ENCODE results near the gene ABHD14A. TPM values are rescaled to one million over a fixed set of nuclear protein-coding genes. Genes with fewer than 3 reads are reported as not detected.

The ABHD14A gene
- polyA plus RNA-seq, 4 donors: 20.2 to 30.4 (median 25.9) TPM

DNA sequence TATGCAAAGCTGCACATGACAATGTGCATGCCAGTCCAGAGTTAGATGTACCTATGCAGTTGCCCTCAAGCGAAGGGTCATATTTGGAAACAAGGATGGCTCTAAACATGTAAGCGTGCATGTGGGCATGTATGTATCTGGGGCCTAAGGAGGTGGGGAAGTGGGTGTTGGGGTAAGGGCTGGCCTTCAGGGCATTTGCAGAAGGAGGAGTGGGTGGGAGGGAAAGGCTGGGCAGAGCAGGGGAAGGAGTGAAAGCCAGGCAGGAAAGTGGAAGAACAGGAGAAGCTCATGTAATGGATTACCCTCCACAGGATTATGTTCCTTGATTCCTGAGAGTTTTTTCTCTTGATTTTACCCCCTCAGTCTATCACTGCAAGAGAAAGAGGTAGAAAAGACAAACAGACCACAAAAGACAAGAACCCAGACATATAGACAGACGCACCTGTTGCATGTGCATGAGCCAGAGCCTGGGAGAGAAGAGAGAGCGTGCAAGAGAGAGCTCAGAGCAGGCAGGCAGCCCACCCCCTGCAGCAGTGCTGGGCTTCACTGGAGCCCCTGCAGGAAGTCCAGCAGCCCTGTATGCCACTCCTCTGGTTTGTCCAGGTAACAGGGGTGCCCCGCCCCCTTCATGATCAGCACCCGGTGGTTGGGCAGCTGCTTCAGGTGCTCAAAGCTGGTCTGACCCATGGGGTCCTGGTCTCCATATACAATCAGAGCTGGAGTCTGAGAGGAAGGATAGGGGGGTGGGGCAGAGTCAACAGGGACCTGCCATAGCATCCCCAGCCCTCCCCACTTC is 5.8 kb upstream of the ABHD14A start:
- DNase-seq (ENCODE audit: low read depth in 4 of 4, low spot score in 3 of 4): no peak

- DNase-seq (ENCODE audit: low read depth in 4 of 4, low spot score in 3 of 4): no peak
Measured at GRCh38 chr3:51969841-51970240, 5.0 kb upstream of the ABHD14A start.

DNA sequence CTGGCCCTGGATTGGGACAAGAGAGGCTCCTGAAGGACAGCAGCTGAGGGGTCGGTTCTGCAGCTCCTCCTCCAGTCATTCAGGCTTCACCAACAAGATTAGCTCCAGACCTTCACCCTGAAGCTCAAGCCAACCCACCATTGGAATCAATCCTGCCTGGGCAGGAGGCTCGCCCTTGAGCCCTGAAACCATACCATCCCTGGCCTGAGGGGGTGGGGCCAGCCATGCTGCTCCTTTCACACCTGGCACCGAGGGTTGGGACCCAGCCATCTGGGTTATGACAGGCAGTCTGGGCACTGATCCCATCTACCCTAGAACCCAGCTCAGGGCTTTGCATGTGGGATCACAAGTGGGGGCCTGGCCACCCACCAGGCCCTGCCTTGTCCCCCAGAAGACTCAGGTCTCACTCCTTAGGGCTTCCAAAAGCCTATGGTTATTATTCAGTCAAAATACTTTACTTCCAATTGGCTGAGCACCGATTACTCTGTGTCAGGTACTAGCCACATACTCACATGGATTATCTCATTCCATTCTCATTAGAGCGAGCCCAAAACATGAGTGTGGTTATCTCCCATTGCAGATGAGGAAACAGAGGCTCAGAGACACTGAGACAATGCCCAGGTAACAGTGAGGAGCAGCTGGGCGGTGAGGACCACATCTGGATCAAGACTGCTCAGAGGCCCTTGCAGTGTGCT is 4.1 kb upstream of the ABHD14A start:
- DNase-seq (ENCODE audit: low read depth in 4 of 4, low spot score in 3 of 4): no peak

DNA sequence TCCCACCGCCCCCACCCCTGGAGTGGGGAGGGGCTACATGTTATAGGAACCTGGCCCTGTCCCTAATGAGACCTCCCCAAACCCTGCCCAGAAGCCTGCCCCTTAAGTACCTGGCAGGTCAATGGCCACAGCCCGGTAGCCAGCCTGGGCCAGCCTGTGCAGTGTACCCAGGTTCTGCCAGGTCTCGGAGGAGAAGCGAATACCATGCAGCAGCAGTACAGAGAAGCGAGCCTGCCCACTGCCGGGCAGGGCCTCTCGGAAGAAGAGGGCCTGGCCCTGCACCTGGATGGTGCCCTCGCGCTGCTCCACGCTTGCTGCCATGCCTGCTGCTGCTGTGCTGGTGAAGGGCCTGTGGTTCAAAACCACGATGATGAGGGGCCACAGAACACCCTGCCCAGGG is 3.5 kb upstream of the ABHD14A start:
- DNase-seq (ENCODE audit: low read depth in 4 of 4, low spot score in 3 of 4): no peak

DNA sequence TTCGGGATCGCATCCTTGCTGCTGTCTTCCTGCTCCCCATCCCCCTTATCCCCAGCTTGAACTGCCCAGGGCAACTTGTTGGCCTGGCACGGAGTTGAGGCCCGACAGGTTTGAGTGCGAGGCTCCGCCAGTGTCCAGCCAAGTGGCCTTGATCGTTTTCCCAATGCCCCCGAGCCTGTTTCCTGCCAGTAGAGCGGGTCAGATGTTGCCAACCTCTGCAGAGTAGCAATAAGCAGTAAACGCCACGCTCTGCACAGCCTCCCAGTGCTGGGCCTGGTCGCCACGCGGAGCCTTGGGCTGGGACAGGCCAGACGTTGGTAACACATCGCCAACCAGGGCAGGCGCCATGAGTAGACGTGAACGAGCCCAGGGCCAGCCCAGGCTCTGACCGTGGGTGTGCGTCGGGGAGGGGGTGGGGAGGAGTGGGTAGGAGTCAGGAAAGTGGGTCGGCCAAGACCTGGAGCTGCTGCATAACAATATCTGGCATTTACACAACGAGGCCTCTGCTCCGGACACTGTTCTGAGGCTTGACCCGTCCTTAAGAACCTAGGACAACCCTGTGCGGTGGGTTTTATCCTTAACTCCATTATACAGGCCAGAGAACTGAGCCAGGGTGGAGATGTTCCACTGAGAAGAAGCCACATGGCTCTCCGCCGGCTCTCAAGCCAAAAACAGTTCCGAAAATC is 444 bp upstream of the ABHD14A start:
- no peak for DNase-seq (ENCODE audit: low read depth in 4 of 4, low spot score in 3 of 4)

DNA sequence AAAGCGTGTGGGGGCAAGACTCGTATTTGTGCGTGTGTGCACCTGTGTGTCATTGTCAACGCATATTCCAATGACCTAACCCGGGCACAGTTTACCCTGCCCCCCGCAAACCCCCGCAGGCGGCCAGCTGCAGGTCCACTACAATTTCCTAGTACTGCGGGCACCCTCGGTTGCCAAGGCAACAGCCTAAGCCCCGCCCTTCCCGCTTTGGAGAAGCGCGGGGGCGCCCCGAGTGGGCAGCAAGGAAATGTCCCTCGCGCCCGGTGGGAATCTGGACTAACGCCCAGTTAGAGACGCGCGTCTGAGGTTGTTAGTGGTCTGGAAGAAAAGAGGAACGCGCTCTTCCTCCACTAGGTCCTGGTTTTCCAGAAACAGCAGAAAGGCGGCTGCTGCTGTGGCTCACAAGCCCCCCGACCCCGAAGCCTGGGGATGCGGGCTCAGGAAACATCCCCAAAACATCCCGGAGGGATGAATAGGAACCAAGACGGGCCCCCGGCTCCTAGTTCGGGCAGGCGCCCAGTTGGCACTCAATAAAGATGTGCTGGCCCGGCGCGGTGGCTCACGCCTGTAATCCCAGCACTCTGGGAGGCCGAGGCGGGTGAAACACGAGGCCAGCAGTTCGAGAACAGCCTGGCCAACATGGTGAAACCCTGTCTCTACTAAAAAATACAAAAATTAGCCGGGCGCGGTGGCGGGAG is 1.1 kb downstream of the ABHD14A start:
- DNase-seq (ENCODE audit: low read depth in 4 of 4, low spot score in 3 of 4): no peak

- DNase-seq (ENCODE audit: low read depth in 4 of 4, low spot score in 3 of 4): no peak
Measured at GRCh38 chr3:51977446-51978142, 2.7 kb downstream of the ABHD14A start.

DNA sequence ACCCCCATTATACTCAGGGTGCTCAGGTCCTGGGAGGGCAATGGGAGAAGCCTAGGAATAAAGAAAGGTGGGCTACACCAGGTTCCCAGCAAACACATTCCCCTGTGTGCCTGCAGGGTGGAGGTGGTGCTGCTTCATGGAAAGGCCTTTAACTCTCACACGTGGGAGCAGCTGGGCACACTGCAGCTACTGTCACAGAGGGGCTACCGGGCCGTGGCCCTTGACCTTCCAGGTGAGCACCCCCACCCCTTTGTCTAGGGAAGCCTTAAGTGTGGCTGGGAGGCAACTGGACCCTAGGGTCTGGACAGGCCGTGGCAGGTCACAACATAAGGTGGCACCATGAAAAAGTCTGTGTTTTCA is 3.3 kb downstream of the ABHD14A start:
- no peak for DNase-seq (ENCODE audit: low read depth in 4 of 4, low spot score in 3 of 4)

DNA sequence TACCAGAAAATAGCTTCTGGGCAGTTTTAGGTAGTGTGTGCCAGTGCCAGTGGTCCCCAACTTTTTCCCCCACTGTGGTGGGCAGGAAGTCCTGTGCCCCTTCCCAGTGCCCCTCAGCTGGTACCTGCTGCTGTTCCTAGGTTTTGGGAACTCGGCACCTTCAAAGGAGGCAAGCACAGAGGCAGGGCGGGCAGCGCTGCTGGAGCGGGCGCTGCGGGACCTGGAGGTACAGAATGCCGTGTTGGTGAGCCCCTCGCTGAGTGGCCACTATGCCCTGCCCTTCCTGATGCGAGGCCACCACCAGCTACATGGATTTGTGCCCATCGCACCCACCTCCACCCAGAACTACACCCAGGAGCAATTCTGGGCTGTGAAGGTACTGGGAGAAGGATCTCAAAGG is 5.4 kb downstream of the ABHD14A start:
- no peak for DNase-seq (ENCODE audit: low read depth in 4 of 4, low spot score in 3 of 4)

- no peak for DNase-seq (ENCODE audit: low read depth in 4 of 4, low spot score in 3 of 4)
Measured at GRCh38 chr3:51982352-51982837, 7.5 kb downstream of the ABHD14A start.

DNA sequence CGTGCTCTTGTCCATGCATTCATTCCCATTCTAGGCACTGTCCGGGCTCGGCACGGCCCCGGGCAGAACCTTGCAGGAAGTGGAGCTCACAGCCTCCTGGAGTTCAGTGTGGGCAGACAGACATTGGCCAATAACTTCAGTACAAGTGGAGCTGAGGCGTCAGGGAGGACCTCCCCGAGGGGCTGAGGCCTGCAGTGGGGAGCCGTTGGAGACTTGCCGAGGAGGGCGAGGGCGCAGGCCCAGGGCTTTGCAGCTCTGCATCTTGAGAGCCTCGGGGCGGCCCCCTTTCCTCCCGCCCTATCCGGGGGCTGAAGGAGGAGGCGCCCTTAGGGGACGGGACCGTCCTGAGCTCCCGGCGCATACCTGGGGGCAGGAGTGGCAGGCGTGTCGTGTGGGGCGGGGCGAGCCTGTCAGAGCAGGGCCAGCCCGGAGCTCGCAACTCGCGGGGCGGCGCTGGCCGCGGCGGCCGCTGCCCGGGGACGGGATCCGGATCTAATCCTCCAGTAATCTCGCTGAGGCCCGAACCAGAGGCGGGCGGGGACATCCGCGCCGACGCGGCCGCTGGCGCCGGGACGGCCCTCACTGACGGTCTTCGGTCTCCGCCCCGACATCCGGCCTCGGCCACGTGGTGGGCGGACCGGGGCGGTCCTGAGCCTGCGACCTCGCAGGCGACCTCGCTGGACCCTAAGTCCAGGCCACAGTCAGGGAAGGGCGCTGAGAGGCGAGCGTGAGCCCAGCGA is 8.1 kb downstream of the ABHD14A start, which contains the start of gene ACY1:
Gene ACY1 (plus strand): TSS at position 698 of the 740 bp plus-strand sequence. CDS start 530 bp downstream, outside the sequence.
- peak in 1 of 4 donors; percentile 73 for DNase-seq (ENCODE audit: low read depth in 4 of 4, low spot score in 3 of 4)

GRCh38 chr3:51983578-51984268 is 8.9 kb downstream of the ABHD14A start:
- DNase-seq (ENCODE audit: low read depth in 4 of 4, low spot score in 3 of 4): no peak

DNA sequence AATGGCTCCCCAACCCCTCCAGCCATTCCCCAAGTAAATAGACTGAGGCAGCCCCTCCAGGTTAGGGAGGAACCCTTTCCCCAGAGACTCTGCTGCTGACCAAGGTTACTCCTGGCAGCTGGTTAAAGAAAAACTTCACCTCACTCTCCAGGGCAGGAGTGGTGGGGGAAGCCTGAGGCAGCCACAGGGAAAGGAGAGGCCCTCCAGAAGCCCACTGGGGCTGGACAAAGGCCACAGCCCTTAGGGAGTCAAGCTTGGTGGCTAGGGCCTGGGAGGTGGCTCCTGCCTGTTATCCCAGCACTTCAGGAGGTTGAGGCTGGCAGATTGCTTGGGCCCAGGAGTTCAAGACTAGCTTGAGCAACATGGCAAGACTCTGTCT is 9.4 kb downstream of the ABHD14A start:
- DNase-seq (ENCODE audit: low read depth in 4 of 4, low spot score in 3 of 4): no peak

- no peak for DNase-seq (ENCODE audit: low read depth in 4 of 4, low spot score in 3 of 4)
Measured at GRCh38 chr3:51985063-51985462, 10.2 kb downstream of the ABHD14A start.

- DNase-seq (ENCODE audit: low read depth in 4 of 4, low spot score in 3 of 4): no peak
Measured at GRCh38 chr3:51986010-51986947, 11.4 kb downstream of the ABHD14A start.

- DNase-seq (ENCODE audit: low read depth in 4 of 4, low spot score in 3 of 4): no peak
Measured at GRCh38 chr3:51987568-51987967, 12.7 kb downstream of the ABHD14A start.

DNA sequence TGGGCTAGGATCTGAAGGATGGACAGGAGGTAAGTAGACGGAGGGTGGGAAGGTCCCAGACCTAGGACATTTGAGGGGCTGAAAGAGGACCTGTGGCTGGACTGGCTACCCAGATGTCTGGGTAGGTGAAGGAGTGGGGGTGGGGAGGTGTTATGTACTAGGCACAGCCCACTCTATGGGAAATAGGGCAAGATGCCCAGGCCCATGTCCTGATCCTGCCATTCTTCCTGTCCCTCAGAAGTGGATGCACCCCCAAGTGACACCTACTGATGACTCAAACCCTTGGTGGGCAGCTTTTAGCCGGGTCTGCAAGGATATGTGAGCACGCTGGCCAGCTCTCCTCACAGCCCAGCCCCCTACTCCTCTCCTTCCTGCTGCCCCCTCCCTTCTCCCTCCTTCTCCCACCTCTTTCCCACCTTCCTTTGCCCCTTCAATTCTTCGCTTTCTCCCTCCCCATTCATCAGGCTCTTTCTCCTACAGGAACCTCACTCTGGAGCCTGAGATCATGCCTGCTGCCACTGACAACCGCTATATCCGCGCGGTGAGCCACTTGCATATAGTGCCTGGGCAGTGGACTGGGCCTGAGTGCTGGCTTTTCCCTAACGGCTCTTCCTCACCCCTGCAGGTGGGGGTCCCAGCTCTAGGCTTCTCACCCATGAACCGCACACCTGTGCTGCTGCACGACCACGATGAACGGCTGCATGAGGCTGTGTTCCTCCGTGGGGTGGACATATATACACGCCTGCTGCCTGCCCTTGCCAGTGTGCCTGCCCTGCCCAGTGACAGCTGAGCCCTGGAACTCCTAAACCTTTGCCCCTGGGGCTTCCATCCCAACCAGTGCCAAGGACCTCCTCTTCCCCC is 13.7 kb downstream of the ABHD14A start:
- DNase-seq (ENCODE audit: low read depth in 4 of 4, low spot score in 3 of 4): no peak

All from left renal pelvis (tissue), 4 donors.